K562 (cell line): ENCODE measurements around the gene APC. TPM values are rescaled to one million over a fixed set of nuclear protein-coding genes. Genes with fewer than 3 reads are reported as not detected.

Source experiments
- ATAC-seq: fragments of 200-7000 bp; cut with Tn5 transposase; 3 replicates; pipeline ENCODE4 v1.9.1; 2020; ENCODE audit warnings: moderate library complexity
- BruUV-seq: library from RNA; stranded (reverse); fragments of 400-500 nt; replicated peaks from 2 replicates; lab custom pipeline; 2021; lab: Mats Ljungman, UMichigan
- CTCF ChIA-PET: fragments of 300-600 bp; formaldehyde crosslinking; extraction: SDS; loops from one replicate; lab custom pipeline; 2021; ENCODE audit warnings: low intra/inter-chr PET ratio; lab: Yijun Ruan, JAX
- POLR2A ChIA-PET: fragments of 300-600, 350-650 bp; sonication (Branson Sonifier 250); formaldehyde crosslinking; extraction: SDS; loops from one replicate; lab custom pipeline; 2021; ENCODE audit warnings: antibody characterized with exemption, inconsistent platforms; lab: Yijun Ruan, JAX
- DNase-seq, 4 experiments: peaks; one replicate each; pipeline versions ENCODE4 v3.0.0 to v3.0.0-alpha.2; 2011 to 2018; ENCODE audit warnings: low spot score in 3 of 4, mixed read lengths in 3 of 4; ENCODE audit errors: extremely low read depth in 1 of 4
- FAIRE-seq: peaks from 2 replicates; lab custom pipeline; 2011; peaks lifted over from hg19 to GRCh38; lab: Jason Lieb, UNC
- H2AFZ ChIP-seq: 2 replicates; pipeline ENCODE4 v1.6.0; 2011; ENCODE audit warnings: low read depth, low read length, control low read depth, inconsistent platforms
- H3K27ac ChIP-seq: fragments of 200-600 bp; 3 replicates; pipeline ENCODE4 v1.8.0; 2011; ENCODE audit warnings: low read depth, mild to moderate bottlenecking, control low read depth, inconsistent platforms, low read length, moderate library complexity, mixed read lengths; ENCODE audit errors: extremely low read depth
- H3K27me3 ChIP-seq, 2 experiments: fragments of 300-600 bp in 1 of 2; 2 replicates in 1 of 2; 3 replicates in 1 of 2; pipeline versions ENCODE4 v1.6.0 to v1.8.0; 2011; ENCODE audit warnings: inconsistent platforms in 2 of 2, low read length in 2 of 2, mild to moderate bottlenecking in 1 of 2, mixed read lengths in 1 of 2, moderate library complexity in 1 of 2; ENCODE audit not compliant: control insufficient read depth in 2 of 2, insufficient read depth in 2 of 2
- H3K36me3 ChIP-seq: fragments of 300-600 bp; 3 replicates; pipeline ENCODE4 v1.8.0; 2011; ENCODE audit warnings: mild to moderate bottlenecking, low read length, inconsistent platforms; ENCODE audit not compliant: control insufficient read depth, insufficient read depth
- H3K4me1 ChIP-seq, 2 experiments: fragments of 200-600 bp in 1 of 2; replicated peaks in 1 of 2; 2 replicates in 1 of 2; 3 replicates in 1 of 2; pipeline versions ENCODE4 v1.5.1 to v1.8.0; 2011; ENCODE audit warnings: inconsistent platforms in 2 of 2, low read length in 2 of 2, mild to moderate bottlenecking in 1 of 2, mixed read lengths in 1 of 2, moderate library complexity in 1 of 2; ENCODE audit not compliant: control insufficient read depth in 2 of 2, insufficient read depth in 2 of 2
- H3K4me2 ChIP-seq: 2 replicates; pipeline ENCODE4 v1.6.1; 2011; ENCODE audit warnings: low read length, control low read depth, inconsistent platforms, mixed read lengths; ENCODE audit not compliant: insufficient read depth
- H3K4me3 ChIP-seq: fragments of 200-600 bp; sonication (generic), shearing (Covaris generic); 2 replicates; pipeline ENCODE4 v1.5.1; 2016; ENCODE audit warnings: control low read depth, inconsistent platforms
- H3K79me2 ChIP-seq: fragments of 200-600 bp; 3 replicates; pipeline ENCODE4 v1.8.0; 2011; ENCODE audit warnings: low read length, inconsistent platforms; ENCODE audit not compliant: control insufficient read depth, insufficient read depth
- H3K9ac ChIP-seq, 2 experiments: 2 replicates each; pipeline versions ENCODE4 v1.6.0 to v1.6.1; 2011; ENCODE audit warnings: low read depth in 2 of 2, low read length in 2 of 2, control low read depth in 1 of 2, inconsistent platforms in 1 of 2, mild to moderate bottlenecking in 1 of 2, mixed read lengths in 1 of 2; ENCODE audit not compliant: insufficient read depth in 1 of 2
- H3K9me1 ChIP-seq: one replicate; pipeline ENCODE4 v1.6.0; 2011; ENCODE audit warnings: inconsistent platforms, mild to moderate bottlenecking, low read length, moderate library complexity; ENCODE audit not compliant: control insufficient read depth, insufficient read depth
- H3K9me3 ChIP-seq: replicated peaks from 2 replicates; pipeline ENCODE4 v1.5.1; 2011; ENCODE audit warnings: low read depth, low read length, inconsistent platforms; ENCODE audit not compliant: control insufficient read depth, insufficient read depth
- H4K20me1 ChIP-seq: replicated peaks from 2 replicates; pipeline ENCODE4 v1.6.1; 2011; ENCODE audit warnings: low read length, inconsistent platforms, mixed read lengths; ENCODE audit not compliant: control insufficient read depth, insufficient read depth
- BCL6 ChIP-seq: fragments of 250-450 bp; sonication (Bioruptor Pico); IDR thresholded peaks from 2 replicates; pipeline ENCODE4 v1.4.0; 2020
- CSDE1 ChIP-seq, 2 experiments: fragments of 450-650 bp; IDR thresholded peaks; 2 replicates each; pipeline ENCODE4 v1.6.1; 2016; ENCODE audit warnings: mild to moderate bottlenecking in 1 of 2
- FIP1L1 ChIP-seq: fragments of 200-400 bp; formaldehyde crosslinking; IDR thresholded peaks from 2 replicates; pipeline ENCODE4 v1.6.1; 2018; ENCODE audit warnings: mild to moderate bottlenecking, low read depth, low read length; ENCODE audit not compliant: poor library complexity, severe bottlenecking
- POLR3G ChIP-seq: IDR thresholded peaks from 2 replicates; pipeline ENCODE4 v1.6.1; 2011; ENCODE audit not compliant: insufficient read length, insufficient replicate concordance; ENCODE audit errors: extremely low read depth
- RBFOX2 ChIP-seq: fragments of 200-400 bp; formaldehyde crosslinking; IDR thresholded peaks from 2 replicates; pipeline ENCODE4 v1.6.1; 2017; ENCODE audit warnings: low read depth, mild to moderate bottlenecking, low read length, moderate library complexity
- SREBF1 ChIP-seq: fragments of 150-350 bp; IDR thresholded peaks from 2 replicates; pipeline ENCODE4 v1.6.1; 2014; ENCODE audit warnings: antibody characterized with exemption, low read depth, low read length, borderline replicate concordance
- TFAM ChIP-seq: fragments of 250-450 bp; sonication (Bioruptor Pico); conservative IDR thresholded peaks from 2 replicates; pipeline ENCODE4 v1.5.0; 2021; ENCODE audit warnings: mild to moderate bottlenecking, moderate library complexity
- XRCC5 ChIP-seq: fragments of 200-400 bp; formaldehyde crosslinking; IDR thresholded peaks from 2 replicates; pipeline ENCODE4 v1.6.1; 2017; ENCODE audit warnings: low read depth, mild to moderate bottlenecking, low read length
- ZNF175 ChIP-seq: fragments of 200-800 bp; sonication (Bioruptor generic); IDR thresholded peaks from 2 replicates; pipeline ENCODE4 v1.6.1; 2016; ENCODE audit warnings: low read depth, mild to moderate bottlenecking, missing genetic modification characterization, missing compliant biosample characterization
- ZNF24 ChIP-seq: fragments of 450-650 bp; IDR thresholded peaks from 2 replicates; pipeline ENCODE4 v1.6.1; 2016
- ZNF644 ChIP-seq: fragments of 200-800 bp; sonication (Bioruptor generic); IDR thresholded peaks from 2 replicates; pipeline ENCODE4 v1.6.1; 2016; ENCODE audit warnings: low read depth, missing genetic modification characterization, missing compliant biosample characterization
- WGBS: fragments of 100-300 bp; shearing (Covaris generic); methylation state at CpG from one replicate; pipeline ENCODE4 v1.1.6; 2016; ENCODE audit warnings: low coverage, mixed read lengths; ENCODE audit not compliant: insufficient coverage; ENCODE audit errors: missing lambda C conversion rate; 5-methylcytosine and 5-hydroxymethylcytosine counted together
- in situ Hi-C: fragments of 300-500 bp; cut with MboI; formaldehyde crosslinking; loops from 4 replicates; pipeline ENCODE4 v1.15.0; 2018; ENCODE audit warnings: inconsistent platforms, mixed read lengths
- intact Hi-C: fragments of 100-400 bp; cut with micrococcal nuclease; formaldehyde crosslinking; loops from 2 replicates; pipeline ENCODE4 v1.14.2; 2022
- polyA plus RNA-seq, 8 experiments: library from polyadenylated mRNA; depleted of rRNA in 4 of 8; stranded (reverse) in 5 of 8; unstranded in 3 of 8; fragments of >200 nt; fragmentation: Nextera tagmentation in 2 of 8; fragmentation: Illumina TruSeq in 1 of 8; extraction: Ambion mirVana in 2 of 8; extraction: Trizol in 1 of 8; gene quantifications; 2 replicates each; pipeline versions ENCODE4 v1.2.1 to v1.2.3, GENCODE V29; 2011 to 2014; ENCODE audit warnings: inconsistent platforms in 1 of 8, missing spikeins in 1 of 8
- total RNA-seq, 7 experiments: library from RNA; depleted of rRNA in 6 of 7; stranded (reverse); fragments of >200 nt in 6 of 7; fragmentation: Illumina TruSeq in 2 of 7; extraction: Trizol in 2 of 7; gene quantifications; 2 replicates each; pipeline versions ENCODE4 v1.2.1 to v1.2.3, GENCODE V29; 2011 to 2021; ENCODE audit warnings: low replicate concordance in 1 of 7
- TF ChIP-seq, protein P1 (sequence below), 2 experiments: IDR thresholded peaks; 2 replicates each; pipeline ENCODE4 v1.6.1; 2012; ENCODE audit warnings: improper control_type of control experiment in 2 of 2, low read depth in 2 of 2, low read length in 2 of 2, borderline replicate concordance in 1 of 2

The APC gene
- total and polyA plus RNA-seq, 9 of the 15 experiments (the other 6 are each of a cell fraction or from before 2014, with no cell fraction given) = 5.7 to 29.5 (median 15.4) TPM

DNA sequence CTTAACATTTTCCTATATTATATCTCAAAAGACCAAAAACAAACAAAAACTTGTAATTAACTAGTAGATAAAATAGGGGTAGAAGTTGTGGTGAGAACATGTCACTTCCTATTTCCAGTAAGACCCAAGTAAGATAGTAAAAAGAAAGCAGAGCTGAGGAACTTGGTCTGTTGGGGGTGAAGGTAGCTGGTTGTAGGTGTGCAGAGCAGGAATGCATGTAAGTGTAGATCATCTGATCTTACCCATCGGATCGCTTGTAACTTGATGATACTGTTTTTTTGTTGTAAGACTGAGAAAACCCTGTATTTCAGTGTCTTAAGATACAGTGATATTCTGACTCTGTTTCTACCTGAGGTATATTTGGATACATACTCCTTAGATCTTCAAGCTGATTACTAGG is 129.1 kb downstream of the APC start:
- POLR2A ChIA-PET = interaction anchor here (0.6 to 1.7 kb wide), 4 partner anchors 17 to 364 kb away, joined by 3 to 7 read pairs (median 3); no protein-coding TSS in a partner anchor
- ATAC-seq = no peak
- Histone ChIP-seq H3K9me3 (no peaks in the 10 kb centered on the region), H3K27ac (no peak overlapping the region), H3K79me2 (peaks cover 36% of the 10 kb centered on the region), H4K20me1 (no peaks in the 10 kb centered on the region), H3K4me3 (no peak overlapping the region), H3K27me3 (no peaks in the 10 kb centered on the region), H2AFZ (no peak overlapping the region), H3K4me1 (peaks cover 0 to 8% of the 10 kb centered on the region in 2 experiments; a peak in 1 of 5 replicates), H3K4me2 (no peak overlapping the region)
- no peak for FAIRE-seq
- WGBS = 98% methylated on average over 2 of the region's 2 CpGs
- intact Hi-C loops = no loop called here
- CTCF ChIA-PET = no interaction called here
- BruUV-seq = no TSS peak
- TF ChIP-seq SREBF1 = no peak
- TF ChIP-seq BCL6 (CRISPR knock-in tag) = no peak
- TF ChIP-seq TFAM (CRISPR knock-in tag) = no peak
- no peak for TF ChIP-seq ZNF24
- TF ChIP-seq, all 486 proteins: peak for 0
- Histone ChIP-seq H3K9me1 (no peaks in the 10 kb centered on the region), H3K9ac (no peak overlapping the region), H3K36me3 (peaks cover 83% of the 10 kb centered on the region)
- in situ Hi-C loops = no loop called here
- no peak for DNase-seq

DNA sequence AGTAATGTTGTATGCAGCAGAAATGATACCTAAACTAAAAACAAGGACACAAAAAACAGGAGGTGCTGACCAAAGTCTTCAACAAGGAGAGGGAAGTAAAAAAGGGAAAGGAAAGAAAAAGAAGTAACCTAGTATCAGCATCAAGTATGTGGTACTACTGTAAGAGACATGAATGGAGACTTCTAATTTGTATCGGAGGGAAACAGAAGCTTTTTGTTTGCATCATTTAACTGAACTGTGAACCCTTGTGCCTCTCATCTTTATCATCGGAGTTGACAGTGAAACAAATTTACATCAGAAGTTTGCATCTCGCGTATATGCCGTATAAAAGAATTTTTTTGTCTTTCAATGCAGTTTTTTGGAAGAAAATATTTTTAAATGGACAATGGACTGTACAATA is 129.7 kb downstream of the APC start:
- Histone ChIP-seq H3K9me1 (no peaks in the 10 kb centered on the region), H3K4me2 (no peak overlapping the region), H3K79me2 (peaks cover 29% of the 10 kb centered on the region), H3K27ac (no peak overlapping the region), H4K20me1 (no peaks in the 10 kb centered on the region), H3K27me3 (no peaks in the 10 kb centered on the region), H3K4me1 (peaks cover 0 to 6% of the 10 kb centered on the region in 2 experiments; a peak in 1 of 5 replicates), H3K36me3 (peaks cover 82% of the 10 kb centered on the region), H3K9me3 (no peaks in the 10 kb centered on the region), H3K9ac (no peak overlapping the region), H2AFZ (no peak overlapping the region), H3K4me3 (no peak overlapping the region)
- ATAC-seq = no peak
- BruUV-seq = no TSS peak
- in situ Hi-C loops = no loop called here
- POLR2A ChIA-PET = interaction anchor here (0.6 to 1.7 kb wide), 2 partner anchors 28 to 102 kb away, joined by 3 read pairs; no protein-coding TSS in a partner anchor
- intact Hi-C loops = no loop called here
- FAIRE-seq = no peak
- no peak for TF ChIP-seq ZNF644 (tag)
- no peak for TF ChIP-seq ZNF175 (CRISPR knock-in tag)
- TF ChIP-seq XRCC5 = no peak
- TF ChIP-seq, protein P1, sequence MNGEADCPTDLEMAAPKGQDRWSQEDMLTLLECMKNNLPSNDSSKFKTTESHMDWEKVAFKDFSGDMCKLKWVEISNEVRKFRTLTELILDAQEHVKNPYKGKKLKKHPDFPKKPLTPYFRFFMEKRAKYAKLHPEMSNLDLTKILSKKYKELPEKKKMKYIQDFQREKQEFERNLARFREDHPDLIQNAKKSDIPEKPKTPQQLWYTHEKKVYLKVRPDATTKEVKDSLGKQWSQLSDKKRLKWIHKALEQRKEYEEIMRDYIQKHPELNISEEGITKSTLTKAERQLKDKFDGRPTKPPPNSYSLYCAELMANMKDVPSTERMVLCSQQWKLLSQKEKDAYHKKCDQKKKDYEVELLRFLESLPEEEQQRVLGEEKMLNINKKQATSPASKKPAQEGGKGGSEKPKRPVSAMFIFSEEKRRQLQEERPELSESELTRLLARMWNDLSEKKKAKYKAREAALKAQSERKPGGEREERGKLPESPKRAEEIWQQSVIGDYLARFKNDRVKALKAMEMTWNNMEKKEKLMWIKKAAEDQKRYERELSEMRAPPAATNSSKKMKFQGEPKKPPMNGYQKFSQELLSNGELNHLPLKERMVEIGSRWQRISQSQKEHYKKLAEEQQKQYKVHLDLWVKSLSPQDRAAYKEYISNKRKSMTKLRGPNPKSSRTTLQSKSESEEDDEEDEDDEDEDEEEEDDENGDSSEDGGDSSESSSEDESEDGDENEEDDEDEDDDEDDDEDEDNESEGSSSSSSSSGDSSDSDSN (IDR thresholded peaks at IDR 0.05; ENCODE audit: borderline replicate concordance in 1 of 2, low read depth in 2 of 2, low read length in 2 of 2) = no peak
- TF ChIP-seq POLR3G = no peak
- no peak for TF ChIP-seq CSDE1 (IDR thresholded peaks at IDR 0.05)
- no peak for TF ChIP-seq RBFOX2
- no peak for TF ChIP-seq FIP1L1
- DNase-seq = no peak
- WGBS = 96% methylated on average over 5 of the region's 5 CpGs
- CTCF ChIA-PET = no interaction called here
